Stimulated activated CD4-positive, alpha-beta T cell treated with anti-CD3 and anti-CD28 coated beads, Interleukin-2, amount 100 ng/mL, for 24 hours (primary cell): ENCODE results near the gene CDC20.

Experiments
- DNase-seq, 2 donors: peaks; one replicate each; pipeline ENCODE4 v3.0.0-alpha.2; 2020

Gene CDC20

GRCh38 chr1:43329995-43330751 is 28.6 kb upstream of the CDC20 start:
- peak; percentile 68 to 75 for DNase-seq

GRCh38 chr1:43331688-43332087 is 27.1 kb upstream of the CDC20 start:
- no peak for DNase-seq

GRCh38 chr1:43334453-43335205 is 24.2 kb upstream of the CDC20 start:
- DNase-seq, result no peak

GRCh38 chr1:43337588-43337987 is 21.2 kb upstream of the CDC20 start, which contains the start of gene MPL:
MPL (plus strand) TSS chr1:43337818; CDS start chr1:43337849, 31 bp downstream.
- no peak for DNase-seq

- no peak for DNase-seq
Observed at GRCh38 chr1:43338001-43338400, 20.8 kb upstream of the CDC20 start.

- DNase-seq, result no peak
Observed at GRCh38 chr1:43339584-43340232, 19.1 kb upstream of the CDC20 start.

GRCh38 chr1:43340559-43340958 is 18.2 kb upstream of the CDC20 start:
- DNase-seq, result no peak

GRCh38 chr1:43344267-43344850 is 14.4 kb upstream of the CDC20 start:
- no peak for DNase-seq

- DNase-seq, result no peak
Observed at GRCh38 chr1:43345120-43345519, 13.7 kb upstream of the CDC20 start.

GRCh38 chr1:43346636-43347035 is 12.1 kb upstream of the CDC20 start:
- no peak for DNase-seq

- no peak for DNase-seq
Observed at GRCh38 chr1:43348343-43348808, 10.4 kb upstream of the CDC20 start.

GRCh38 chr1:43348809-43349593 is 9.8 kb upstream of the CDC20 start:
- peak; percentile 45 to 55 for DNase-seq

- no peak for DNase-seq
Observed at GRCh38 chr1:43349594-43350306, 9.0 kb upstream of the CDC20 start.

GRCh38 chr1:43350976-43351375 is 7.8 kb upstream of the CDC20 start:
- DNase-seq, result no peak

- no peak for DNase-seq
Observed at GRCh38 chr1:43351421-43352350, 7.1 kb upstream of the CDC20 start.

- DNase-seq, result no peak
Observed at GRCh38 chr1:43352351-43352705, 6.5 kb upstream of the CDC20 start.

GRCh38 chr1:43352881-43353280 is 5.9 kb upstream of the CDC20 start:
- DNase-seq, result no peak

GRCh38 chr1:43354471-43354870 is 4.3 kb upstream of the CDC20 start:
- DNase-seq, result no peak

GRCh38 chr1:43354936-43355335 is 3.8 kb upstream of the CDC20 start:
- DNase-seq, result no peak

GRCh38 chr1:43357251-43357650 is 1.5 kb upstream of the CDC20 start:
- DNase-seq, result no peak
